Measurements from ENCODE around the gene RNASET2. TPM values are rescaled to one million over a fixed set of nuclear protein-coding genes. Genes with fewer than 3 reads are reported as not detected.
A peak's percentile ranks its signal among the peaks of the same experiment; 100 is the strongest.
"Not testable (repeated sequence)": the region's sequence is repeated elsewhere in the genome, so short reads cannot be mapped to it uniquely, and the experiment has no call there.

The RNASET2 gene
- total RNA-seq, 1 donor from 2014 or later, result 146 TPM

GRCh38 chr6:166903027-166903426, 53.3 kb downstream of the RNASET2 start:
- DNase-seq (ENCODE audit: low spot score), result no peak

- DNase-seq (ENCODE audit: low spot score), result no peak
These were observed 54.1 kb downstream of the RNASET2 start for GRCh38 chr6:166902211-166902755.

GRCh38 chr6:166901626-166902025, 54.7 kb downstream of the RNASET2 start:
- DNase-seq (ENCODE audit: low spot score), result no peak

GRCh38 chr6:166900956-166901607, 55.3 kb downstream of the RNASET2 start:
- no peak for DNase-seq (ENCODE audit: low spot score)

- no peak for DNase-seq (ENCODE audit: low spot score)
These were observed 56.1 kb downstream of the RNASET2 start for GRCh38 chr6:166900130-166900708.

- DNase-seq (ENCODE audit: low spot score), result no peak
These were observed 57.4 kb downstream of the RNASET2 start for GRCh38 chr6:166898910-166899309.

- DNase-seq (ENCODE audit: low spot score), result peak; percentile 75
These were observed 61.7 kb downstream of the RNASET2 start for GRCh38 chr6:166894614-166895013.

GRCh38 chr6:166892472-166892871, 63.9 kb downstream of the RNASET2 start:
- DNase-seq (ENCODE audit: low spot score), result not testable (repeated sequence)

- not testable (repeated sequence) for DNase-seq (ENCODE audit: low spot score)
These were observed 69.6 kb downstream of the RNASET2 start for GRCh38 chr6:166886773-166887172.

- not testable (repeated sequence) for DNase-seq (ENCODE audit: low spot score)
These were observed 71.4 kb downstream of the RNASET2 start for GRCh38 chr6:166884958-166885357.

GRCh38 chr6:166879594-166879993, 76.8 kb downstream of the RNASET2 start:
- DNase-seq (ENCODE audit: low spot score), result no peak

Other genes starting within 250 kb of the RNASET2 start
- gene CEP43, start 42.8 kb upstream of the RNASET2 start, total RNA-seq, result 18.8 TPM
- gene CCR6, start 166.5 kb upstream of the RNASET2 start, total RNA-seq, result 1.3 TPM
- gene GPR31, start 201.4 kb upstream of the RNASET2 start, total RNA-seq, result not detected

Measured in mucosa of gallbladder (tissue), 1 donor.